K562 (cell line): ENCODE measurements around the gene WDR18. TPM values are rescaled to one million over a fixed set of nuclear protein-coding genes. Genes with fewer than 3 reads are reported as not detected.

Source experiments
- ADNP ChIP-seq: fragments of 200-800 bp; sonication (Bioruptor generic); IDR thresholded peaks from 2 replicates; pipeline ENCODE4 v1.6.1; 2016; ENCODE audit warnings: missing genetic modification characterization, missing compliant biosample characterization
- DPF2 ChIP-seq: fragments of 450-650 bp; IDR thresholded peaks from 2 replicates; pipeline ENCODE4 v1.6.1; 2016
- HOXB6 ChIP-seq: fragments of 250-450 bp; sonication (Bioruptor Pico); IDR thresholded peaks from 2 replicates; pipeline ENCODE4 v1.5.1; 2022; ENCODE audit warnings: mild to moderate bottlenecking, borderline replicate concordance
- ILK ChIP-seq: fragments of 450-650 bp; IDR thresholded peaks from 2 replicates; pipeline ENCODE4 v1.6.1; 2016; ENCODE audit warnings: missing genetic modification characterization, low read depth, mild to moderate bottlenecking, missing compliant biosample characterization, moderate library complexity, borderline replicate concordance
- L3MBTL2 ChIP-seq: fragments of 450-650 bp; IDR thresholded peaks from 2 replicates; pipeline ENCODE4 v1.6.1; 2016; ENCODE audit warnings: mild to moderate bottlenecking, moderate library complexity
- NR2F6 ChIP-seq: fragments of 450-650 bp; formaldehyde crosslinking; IDR thresholded peaks from 2 replicates; pipeline ENCODE4 v1.4.0; 2020; ENCODE audit warnings: mild to moderate bottlenecking
- PCBP2 ChIP-seq: fragments of 200-400 bp; formaldehyde crosslinking; IDR thresholded peaks from 2 replicates; pipeline ENCODE4 v1.6.1; 2018; ENCODE audit warnings: low read length, low read depth, mild to moderate bottlenecking, moderate library complexity; ENCODE audit not compliant: poor library complexity, severe bottlenecking
- POLR2H ChIP-seq: IDR thresholded peaks from 2 replicates; pipeline ENCODE4 v1.6.1; 2016; ENCODE audit warnings: missing genetic modification characterization, low read depth, mild to moderate bottlenecking, control low read depth, missing compliant biosample characterization, moderate library complexity
- SLC30A9 ChIP-seq: fragments of 250-450 bp; sonication (Bioruptor Pico); IDR thresholded peaks from 2 replicates; pipeline ENCODE4 v1.8.0; 2022; ENCODE audit warnings: mild to moderate bottlenecking, moderate library complexity
- SMARCA4 ChIP-seq: fragments of 450-650 bp; IDR thresholded peaks from 2 replicates; pipeline ENCODE4 v1.6.1; 2016
- TAF15 ChIP-seq: fragments of 200-400 bp; formaldehyde crosslinking; IDR thresholded peaks from 2 replicates; pipeline ENCODE4 v1.6.1; 2017; ENCODE audit warnings: mild to moderate bottlenecking, low read depth, low read length, moderate library complexity
- U2AF1 ChIP-seq: fragments of 200-400 bp; formaldehyde crosslinking; optimal IDR thresholded peaks from 2 replicates; pipeline ENCODE3; 2017; ENCODE audit warnings: mild to moderate bottlenecking, low read depth, low read length, moderate library complexity
- ZNF165 ChIP-seq: fragments of 250-450 bp; sonication (Bioruptor Pico); IDR thresholded peaks from 2 replicates; pipeline ENCODE4 v1.4.0; 2020; ENCODE audit warnings: borderline replicate concordance
- ZNF780A ChIP-seq: fragments of 250-450 bp; sonication (Bioruptor Pico); IDR thresholded peaks from 2 replicates; pipeline ENCODE4 v1.5.0; 2021; ENCODE audit warnings: mild to moderate bottlenecking
- ZSCAN29 ChIP-seq: fragments of 450-650 bp; IDR thresholded peaks from 2 replicates; pipeline ENCODE4 v1.6.1; 2017
- ZSCAN32 ChIP-seq: fragments of 450-650 bp; formaldehyde crosslinking; IDR thresholded peaks from 2 replicates; pipeline ENCODE4 v1.4.0; 2020; ENCODE audit warnings: mild to moderate bottlenecking, moderate library complexity
- polyA plus RNA-seq, 8 experiments: library from polyadenylated mRNA; depleted of rRNA in 4 of 8; stranded (reverse) in 5 of 8; unstranded in 3 of 8; fragments of >200 nt; fragmentation: Nextera tagmentation in 2 of 8; fragmentation: Illumina TruSeq in 1 of 8; extraction: Ambion mirVana in 2 of 8; extraction: Trizol in 1 of 8; gene quantifications; 2 replicates each; pipeline versions ENCODE4 v1.2.1 to v1.2.3, GENCODE V29; 2011 to 2014; ENCODE audit warnings: inconsistent platforms in 1 of 8, missing spikeins in 1 of 8
- total RNA-seq, 7 experiments: library from RNA; depleted of rRNA in 6 of 7; stranded (reverse); fragments of >200 nt in 6 of 7; fragmentation: Illumina TruSeq in 2 of 7; extraction: Trizol in 2 of 7; gene quantifications; 2 replicates each; pipeline versions ENCODE4 v1.2.1 to v1.2.3, GENCODE V29; 2011 to 2021; ENCODE audit warnings: low replicate concordance in 1 of 7
- TF ChIP-seq, protein P1 (sequence below), 2 experiments: fragments of 450-650 bp in 1 of 2; IDR thresholded peaks; 2 replicates each; pipeline ENCODE4 v1.6.1; 2011 to 2017; ENCODE audit warnings: low read depth in 2 of 2, antibody characterized with exemption in 1 of 2, borderline replicate concordance in 1 of 2, low read length in 1 of 2, mild to moderate bottlenecking in 1 of 2, mixed read lengths in 1 of 2; ENCODE audit not compliant: control insufficient read depth in 1 of 2
- TF ChIP-seq, protein P2 (sequence below): fragments of 200-800 bp; sonication (Bioruptor generic); IDR thresholded peaks from 2 replicates; pipeline ENCODE4 v1.6.1; 2016; ENCODE audit warnings: missing genetic modification characterization, missing compliant biosample characterization
- TF ChIP-seq, protein P3 (sequence below): fragments of 450-650 bp; IDR thresholded peaks from 2 replicates; pipeline ENCODE4 v1.6.1; 2017; ENCODE audit warnings: mild to moderate bottlenecking, moderate library complexity

Gene WDR18
- total and polyA plus RNA-seq, 9 of the 15 experiments (the other 6 are each of a cell fraction or from before 2014, with no cell fraction given): 0.65 to 181 (median 30.1) TPM

DNA sequence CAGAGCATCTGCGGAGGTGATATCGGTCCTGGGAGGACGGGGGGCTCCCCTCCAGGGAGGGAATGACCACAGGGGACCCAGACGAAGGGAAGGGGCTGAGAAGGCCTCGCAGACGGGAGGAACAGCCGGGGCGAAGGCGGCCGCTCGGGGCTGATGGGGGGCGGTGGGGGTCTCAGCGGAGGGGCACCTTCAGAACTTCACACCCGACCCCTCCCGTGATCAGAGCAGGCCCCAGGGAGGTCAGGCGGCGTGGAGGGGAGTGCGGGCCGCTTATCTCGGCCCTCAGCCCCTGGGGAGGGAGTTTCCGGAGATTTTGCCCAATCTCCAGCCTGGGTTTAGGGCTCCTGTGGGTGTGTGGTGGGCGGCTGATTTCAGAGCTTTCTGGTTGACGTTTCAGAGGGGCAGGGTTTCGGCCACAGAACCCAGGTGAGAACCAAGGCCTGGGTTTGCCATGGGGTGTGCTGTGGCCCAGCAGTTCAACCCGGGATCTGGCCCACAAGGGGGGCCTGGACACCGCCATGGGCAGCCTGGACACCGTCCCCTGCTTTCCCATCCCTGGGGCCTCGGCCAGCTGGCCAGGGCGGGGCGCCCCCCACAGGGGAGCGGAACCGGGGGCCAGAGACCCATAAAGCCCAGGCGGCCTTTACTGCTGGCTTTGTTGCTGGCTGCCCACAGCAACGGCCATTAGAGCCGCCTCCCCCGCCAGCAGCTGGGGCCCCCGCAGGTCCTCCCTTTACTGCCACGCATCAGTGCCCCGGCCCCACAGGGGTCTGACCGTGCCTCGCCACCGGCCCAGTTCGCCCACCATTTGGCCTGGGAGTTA, 29.3 kb upstream of the WDR18 start (continued):
- TF ChIP-seq, protein P1, sequence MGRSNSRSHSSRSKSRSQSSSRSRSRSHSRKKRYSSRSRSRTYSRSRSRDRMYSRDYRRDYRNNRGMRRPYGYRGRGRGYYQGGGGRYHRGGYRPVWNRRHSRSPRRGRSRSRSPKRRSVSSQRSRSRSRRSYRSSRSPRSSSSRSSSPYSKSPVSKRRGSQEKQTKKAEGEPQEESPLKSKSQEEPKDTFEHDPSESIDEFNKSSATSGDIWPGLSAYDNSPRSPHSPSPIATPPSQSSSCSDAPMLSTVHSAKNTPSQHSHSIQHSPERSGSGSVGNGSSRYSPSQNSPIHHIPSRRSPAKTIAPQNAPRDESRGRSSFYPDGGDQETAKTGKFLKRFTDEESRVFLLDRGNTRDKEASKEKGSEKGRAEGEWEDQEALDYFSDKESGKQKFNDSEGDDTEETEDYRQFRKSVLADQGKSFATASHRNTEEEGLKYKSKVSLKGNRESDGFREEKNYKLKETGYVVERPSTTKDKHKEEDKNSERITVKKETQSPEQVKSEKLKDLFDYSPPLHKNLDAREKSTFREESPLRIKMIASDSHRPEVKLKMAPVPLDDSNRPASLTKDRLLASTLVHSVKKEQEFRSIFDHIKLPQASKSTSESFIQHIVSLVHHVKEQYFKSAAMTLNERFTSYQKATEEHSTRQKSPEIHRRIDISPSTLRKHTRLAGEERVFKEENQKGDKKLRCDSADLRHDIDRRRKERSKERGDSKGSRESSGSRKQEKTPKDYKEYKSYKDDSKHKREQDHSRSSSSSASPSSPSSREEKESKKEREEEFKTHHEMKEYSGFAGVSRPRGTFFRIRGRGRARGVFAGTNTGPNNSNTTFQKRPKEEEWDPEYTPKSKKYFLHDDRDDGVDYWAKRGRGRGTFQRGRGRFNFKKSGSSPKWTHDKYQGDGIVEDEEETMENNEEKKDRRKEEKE (IDR thresholded peaks at IDR 0.05; ENCODE audit: borderline replicate concordance in 1 of 2, control insufficient read depth in 1 of 2, low read depth in 2 of 2, low read length in 1 of 2): no peak
- no peak for TF ChIP-seq ILK (tag)
- TF ChIP-seq, protein P2, sequence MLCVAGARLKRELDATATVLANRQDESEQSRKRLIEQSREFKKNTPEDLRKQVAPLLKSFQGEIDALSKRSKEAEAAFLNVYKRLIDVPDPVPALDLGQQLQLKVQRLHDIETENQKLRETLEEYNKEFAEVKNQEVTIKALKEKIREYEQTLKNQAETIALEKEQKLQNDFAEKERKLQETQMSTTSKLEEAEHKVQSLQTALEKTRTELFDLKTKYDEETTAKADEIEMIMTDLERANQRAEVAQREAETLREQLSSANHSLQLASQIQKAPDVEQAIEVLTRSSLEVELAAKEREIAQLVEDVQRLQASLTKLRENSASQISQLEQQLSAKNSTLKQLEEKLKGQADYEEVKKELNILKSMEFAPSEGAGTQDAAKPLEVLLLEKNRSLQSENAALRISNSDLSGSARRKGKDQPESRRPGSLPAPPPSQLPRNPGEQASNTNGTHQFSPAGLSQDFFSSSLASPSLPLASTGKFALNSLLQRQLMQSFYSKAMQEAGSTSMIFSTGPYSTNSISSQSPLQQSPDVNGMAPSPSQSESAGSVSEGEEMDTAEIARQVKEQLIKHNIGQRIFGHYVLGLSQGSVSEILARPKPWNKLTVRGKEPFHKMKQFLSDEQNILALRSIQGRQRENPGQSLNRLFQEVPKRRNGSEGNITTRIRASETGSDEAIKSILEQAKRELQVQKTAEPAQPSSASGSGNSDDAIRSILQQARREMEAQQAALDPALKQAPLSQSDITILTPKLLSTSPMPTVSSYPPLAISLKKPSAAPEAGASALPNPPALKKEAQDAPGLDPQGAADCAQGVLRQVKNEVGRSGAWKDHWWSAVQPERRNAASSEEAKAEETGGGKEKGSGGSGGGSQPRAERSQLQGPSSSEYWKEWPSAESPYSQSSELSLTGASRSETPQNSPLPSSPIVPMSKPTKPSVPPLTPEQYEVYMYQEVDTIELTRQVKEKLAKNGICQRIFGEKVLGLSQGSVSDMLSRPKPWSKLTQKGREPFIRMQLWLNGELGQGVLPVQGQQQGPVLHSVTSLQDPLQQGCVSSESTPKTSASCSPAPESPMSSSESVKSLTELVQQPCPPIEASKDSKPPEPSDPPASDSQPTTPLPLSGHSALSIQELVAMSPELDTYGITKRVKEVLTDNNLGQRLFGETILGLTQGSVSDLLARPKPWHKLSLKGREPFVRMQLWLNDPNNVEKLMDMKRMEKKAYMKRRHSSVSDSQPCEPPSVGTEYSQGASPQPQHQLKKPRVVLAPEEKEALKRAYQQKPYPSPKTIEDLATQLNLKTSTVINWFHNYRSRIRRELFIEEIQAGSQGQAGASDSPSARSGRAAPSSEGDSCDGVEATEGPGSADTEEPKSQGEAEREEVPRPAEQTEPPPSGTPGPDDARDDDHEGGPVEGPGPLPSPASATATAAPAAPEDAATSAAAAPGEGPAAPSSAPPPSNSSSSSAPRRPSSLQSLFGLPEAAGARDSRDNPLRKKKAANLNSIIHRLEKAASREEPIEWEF: peak; percentile 45; the same call in 1 of the 2 replicates
- TF ChIP-seq ADNP: no peak
- TF ChIP-seq SMARCA4: peak; percentile 79
- peak; percentile 56 for TF ChIP-seq L3MBTL2
- TF ChIP-seq DPF2: peak; percentile 82
- TF ChIP-seq ZNF780A (CRISPR knock-in tag): no peak
- no peak for TF ChIP-seq ZSCAN32 (CRISPR knock-in tag)
- TF ChIP-seq, protein P3, sequence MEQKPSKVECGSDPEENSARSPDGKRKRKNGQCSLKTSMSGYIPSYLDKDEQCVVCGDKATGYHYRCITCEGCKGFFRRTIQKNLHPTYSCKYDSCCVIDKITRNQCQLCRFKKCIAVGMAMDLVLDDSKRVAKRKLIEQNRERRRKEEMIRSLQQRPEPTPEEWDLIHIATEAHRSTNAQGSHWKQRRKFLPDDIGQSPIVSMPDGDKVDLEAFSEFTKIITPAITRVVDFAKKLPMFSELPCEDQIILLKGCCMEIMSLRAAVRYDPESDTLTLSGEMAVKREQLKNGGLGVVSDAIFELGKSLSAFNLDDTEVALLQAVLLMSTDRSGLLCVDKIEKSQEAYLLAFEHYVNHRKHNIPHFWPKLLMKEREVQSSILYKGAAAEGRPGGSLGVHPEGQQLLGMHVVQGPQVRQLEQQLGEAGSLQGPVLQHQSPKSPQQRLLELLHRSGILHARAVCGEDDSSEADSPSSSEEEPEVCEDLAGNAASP: no peak
- no peak for TF ChIP-seq ZNF165
- TF ChIP-seq U2AF1: no peak
- TF ChIP-seq POLR2H (tag): no peak
- no peak for TF ChIP-seq TAF15
- TF ChIP-seq SLC30A9: no peak
- no peak for TF ChIP-seq PCBP2
- TF ChIP-seq NR2F6: no peak
- TF ChIP-seq ZSCAN29: peak; percentile 92
- no peak for TF ChIP-seq HOXB6 (CRISPR knock-in tag)
